HG03378 (cell line): ENCODE results near the gene NRG2.

ENCODE experiments used
- ATAC-seq: cut with Tn5 transposase; IDR thresholded peaks from one replicate; pipeline ENCODE4 v1.9.1; 2021; ENCODE audit warnings: mild to moderate bottlenecking, moderate library complexity; ENCODE audit not compliant: unreplicated experiment

The NRG2 gene

GRCh38 chr5:140041492-140042392 lies 1.4 kb downstream of the NRG2 start:
- no peak for ATAC-seq

- ATAC-seq: no peak
These were observed 2.0 kb downstream of the NRG2 start for GRCh38 chr5:140041099-140041491.

GRCh38 chr5:140040358-140040757 lies 2.7 kb downstream of the NRG2 start:
- no peak for ATAC-seq

GRCh38 chr5:140039561-140039960 lies 3.5 kb downstream of the NRG2 start:
- ATAC-seq: no peak

GRCh38 chr5:140038373-140038957 lies 4.6 kb downstream of the NRG2 start:
- ATAC-seq: no peak

GRCh38 chr5:140037012-140037411 lies 6.1 kb downstream of the NRG2 start:
- ATAC-seq: no peak

GRCh38 chr5:140035881-140036280 lies 7.2 kb downstream of the NRG2 start:
- no peak for ATAC-seq

GRCh38 chr5:140033037-140033760 lies 9.9 kb downstream of the NRG2 start:
- ATAC-seq: no peak

- ATAC-seq: no peak
These were observed 10.8 kb downstream of the NRG2 start for GRCh38 chr5:140032296-140032695.

- ATAC-seq: no peak
These were observed 15.3 kb downstream of the NRG2 start for GRCh38 chr5:140027807-140028206.

GRCh38 chr5:140025736-140026135 lies 17.4 kb downstream of the NRG2 start:
- no peak for ATAC-seq

- no peak for ATAC-seq
These were observed 18.2 kb downstream of the NRG2 start for GRCh38 chr5:140024928-140025327.

GRCh38 chr5:140023611-140024191 lies 19.4 kb downstream of the NRG2 start:
- ATAC-seq: no peak

- no peak for ATAC-seq
These were observed 22.4 kb downstream of the NRG2 start for GRCh38 chr5:140020601-140021177.

- no peak for ATAC-seq
These were observed 24.0 kb downstream of the NRG2 start for GRCh38 chr5:140018920-140019644.

GRCh38 chr5:140018517-140018916 lies 24.6 kb downstream of the NRG2 start:
- no peak for ATAC-seq

GRCh38 chr5:140018096-140018481 lies 25.0 kb downstream of the NRG2 start:
- ATAC-seq: no peak

GRCh38 chr5:140017397-140018095 lies 25.6 kb downstream of the NRG2 start:
- no peak for ATAC-seq

- ATAC-seq: no peak
These were observed 27.4 kb downstream of the NRG2 start for GRCh38 chr5:140015706-140016105.

GRCh38 chr5:140014751-140015150 lies 28.3 kb downstream of the NRG2 start:
- no peak for ATAC-seq
